Gastrocnemius medialis (tissue), 4 donors: ENCODE results near the gene C14orf132. TPM values are rescaled to one million over a fixed set of nuclear protein-coding genes. Genes with fewer than 3 reads are reported as not detected.

ENCODE experiments used
- ATAC-seq, 2 donors: fragments of 150-250 bp; one replicate each; pipeline ENCODE4 v1.9.1; 2016
- DNase-seq, 2 donors: peaks; one replicate each; pipeline ENCODE4 v3.0.0-alpha.2; 2019
- H3K27ac ChIP-seq, 4 donors: fragments of 200-600 bp; sonication (generic); 1 replicate in 1 of 4; 2 replicates in 3 of 4; pipeline ENCODE4 v1.5.1; 2016 to 2018; ENCODE audit warnings: mild to moderate bottlenecking in 2 of 4, moderate library complexity in 1 of 4
- H3K27me3 ChIP-seq, 3 donors: fragments of 200-600 bp; sonication (generic) in 2 of 3; 1 replicate in 1 of 3; 2 replicates in 2 of 3; pipeline versions ENCODE4 v1.5.1 to v1.6.0; 2016 to 2019; ENCODE audit warnings: mild to moderate bottlenecking in 1 of 3, moderate library complexity in 1 of 3
- H3K36me3 ChIP-seq, 2 donors: fragments of 200-600 bp; sonication (generic) in 1 of 2; one replicate each; pipeline ENCODE4 v1.5.1; 2017 to 2018
- H3K4me1 ChIP-seq, 2 donors: fragments of 200-600 bp; sonication (generic) in 1 of 2; one replicate each; pipeline ENCODE4 v1.5.1; 2016 to 2017; ENCODE audit warnings: mild to moderate bottlenecking in 2 of 2
- H3K4me3 ChIP-seq, 4 donors: fragments of 200-600 bp; sonication (generic) in 3 of 4; 1 replicate in 1 of 4; 2 replicates in 3 of 4; pipeline ENCODE4 v1.5.1; 2016 to 2019; ENCODE audit warnings: mild to moderate bottlenecking in 2 of 4
- H3K9me3 ChIP-seq, 3 donors: fragments of 200-600 bp; sonication (generic) in 2 of 3; 1 replicate in 1 of 3; 2 replicates in 2 of 3; pipeline ENCODE4 v1.5.1; 2016 to 2019
- CTCF ChIP-seq, 5 experiments: fragments of 450-650 bp in 3 of 5; fragments of 200-600 bp in 2 of 5; sonication (generic) in 2 of 5; IDR thresholded peaks in 4 of 5; conservative IDR thresholded peaks in 1 of 5; 1 replicate in 4 of 5; 2 replicates in 1 of 5; pipeline ENCODE4 v1.5.1; 2016 to 2019; ENCODE audit warnings: antibody characterized with exemption in 5 of 5, mild to moderate bottlenecking in 3 of 5, moderate library complexity in 3 of 5
- POLR2A ChIP-seq, 2 donors: fragments of 450-650 bp; IDR thresholded peaks; one replicate each; pipeline ENCODE4 v1.6.1; 2017; ENCODE audit warnings: antibody characterized with exemption in 2 of 2, mild to moderate bottlenecking in 2 of 2, moderate library complexity in 2 of 2
- in situ Hi-C, 4 donors: fragments of 200-750 bp; cut with MboI; loops; one replicate each; pipeline versions ENCODE4 v1.15.0 to v1.8.0; 2017; ENCODE audit warnings: low sequenced_read_pairs in 4 of 4
- intact Hi-C: fragments of 100-400 bp; cut with DNase I; formaldehyde crosslinking; loops from one replicate; pipeline ENCODE4 v1.15.1; 2023; ENCODE audit warnings: low total_unique reads
- total RNA-seq, 4 donors: library from RNA; depleted of rRNA; stranded (reverse); fragments of >200 nt; gene quantifications; one replicate each; pipeline versions ENCODE4 v1.1.0 to v1.2.3, GENCODE V29; 2016

The C14orf132 gene
- total RNA-seq, 4 donors from 2014 or later = 1.1 to 2.9 (median 1.5) TPM

- intact Hi-C loops (no loop called here), in situ Hi-C loops (loop anchor here in 1 of 4 donors (25.0 kb wide), 1 partner anchor 303 kb away; no protein-coding TSS in a partner anchor)
- DNase-seq (no peak), ATAC-seq (no peak)
- Histone ChIP-seq H3K27me3 (peaks cover 0 to under 1% (median 0%) of the 10 kb centered on the region in 3 donors), H3K27ac (no peak overlapping the region), H3K4me1 (no peaks in the 10 kb centered on the region), H3K4me3 (no peak overlapping the region), H3K36me3 (no peaks in the 10 kb centered on the region), H3K9me3 (no peaks in the 10 kb centered on the region)
- no peak for TF ChIP-seq CTCF (IDR thresholded peaks at IDR 0.05 in 4 of 5, conservative IDR thresholded peaks at IDR 0.05 in 1 of 5)
- no peak for TF ChIP-seq POLR2A (IDR thresholded peaks at IDR 0.05)
Measured at GRCh38 chr14:96108911-96109310, 69.7 kb downstream of the C14orf132 start.

- DNase-seq = no peak
- TF ChIP-seq POLR2A (IDR thresholded peaks at IDR 0.05) = no peak
- no peak for TF ChIP-seq CTCF (IDR thresholded peaks at IDR 0.05 in 4 of 5, conservative IDR thresholded peaks at IDR 0.05 in 1 of 5)
- in situ Hi-C loops = loop anchor here in 1 of 4 donors (25.0 kb wide), 1 partner anchor 303 kb away; no protein-coding TSS in a partner anchor
- no peak overlapping the region for H3K27ac ChIP-seq
- no peaks in the 10 kb centered on the region for H3K4me1 ChIP-seq
- H3K27me3 ChIP-seq = no peaks in the 10 kb centered on the region
- no peaks in the 10 kb centered on the region for H3K9me3 ChIP-seq
- H3K36me3 ChIP-seq = no peaks in the 10 kb centered on the region
- ATAC-seq = no peak
- intact Hi-C loops = no loop called here
- no peak overlapping the region for H3K4me3 ChIP-seq
Measured at GRCh38 chr14:96109596-96110355, 70.6 kb downstream of the C14orf132 start.

- no peak for ATAC-seq
- no peak for DNase-seq
- intact Hi-C loops = no loop called here
- Histone ChIP-seq H3K36me3 (no peaks in the 10 kb centered on the region), H3K27me3 (no peaks in the 10 kb centered on the region), H3K27ac (no peak overlapping the region), H3K4me3 (no peak overlapping the region), H3K4me1 (no peaks in the 10 kb centered on the region), H3K9me3 (no peaks in the 10 kb centered on the region)
- TF ChIP-seq POLR2A (IDR thresholded peaks at IDR 0.05) = no peak
- TF ChIP-seq CTCF (IDR thresholded peaks at IDR 0.05 in 4 of 5, conservative IDR thresholded peaks at IDR 0.05 in 1 of 5) = no peak
- in situ Hi-C loops = loop anchor here in 1 of 4 donors (25.0 kb wide), 1 partner anchor 300 kb away; no protein-coding TSS in a partner anchor
Measured at GRCh38 chr14:96112032-96112431, 72.9 kb downstream of the C14orf132 start.

GRCh38 chr14:96114002-96114401 is 74.8 kb downstream of the C14orf132 start:
- no peak overlapping the region for H3K27ac ChIP-seq
- TF ChIP-seq POLR2A (IDR thresholded peaks at IDR 0.05) = no peak
- no peak for TF ChIP-seq CTCF (IDR thresholded peaks at IDR 0.05 in 4 of 5, conservative IDR thresholded peaks at IDR 0.05 in 1 of 5)
- H3K4me3 ChIP-seq = no peak overlapping the region
- intact Hi-C loops = no loop called here
- ATAC-seq (no peak), DNase-seq (no peak)
- H3K36me3 ChIP-seq = no peaks in the 10 kb centered on the region
- in situ Hi-C loops = loop anchor here in 1 of 4 donors (25.0 kb wide), 1 partner anchor 298 kb away; no protein-coding TSS in a partner anchor
- no peaks in the 10 kb centered on the region for H3K9me3 ChIP-seq
- no peaks in the 10 kb centered on the region for H3K4me1 ChIP-seq
- no peaks in the 10 kb centered on the region for H3K27me3 ChIP-seq
